ENCODE data around the gene VAMP8. TPM values are rescaled to one million over a fixed set of nuclear protein-coding genes. Genes with fewer than 3 reads are reported as not detected.

The VAMP8 gene
- total and polyA plus RNA-seq, 2 donors (not counting 1 experiment from before 2014, with no cell fraction given): 2.3 to 80.6 TPM

DNA sequence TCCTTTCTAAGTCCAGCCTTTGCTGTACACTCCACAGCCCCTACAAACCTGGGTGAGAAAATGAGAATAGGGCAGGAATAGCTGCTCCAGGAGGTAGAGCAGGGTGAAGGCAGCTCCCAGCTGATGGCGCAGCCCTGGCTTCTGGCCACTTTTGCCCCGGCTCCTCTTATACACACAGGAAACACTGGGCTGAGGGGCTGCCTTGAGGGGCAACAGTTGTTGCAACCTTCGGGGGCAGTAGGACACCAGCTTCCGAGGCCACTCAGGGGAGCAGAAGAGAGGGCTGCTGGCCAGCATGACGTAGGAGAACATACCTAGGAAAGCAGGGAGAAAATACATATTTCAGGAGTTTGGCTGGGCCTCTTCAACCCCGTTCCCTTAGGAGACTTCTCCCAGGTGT lies 24.2 kb upstream of the VAMP8 start:
- no peak overlapping the region for H3K4me3 ChIP-seq (replicated peaks in 1 of 4; ENCODE audit: control extremely low read depth in 1 of 4, insufficient read depth in 1 of 4, low read depth in 3 of 4, low read length in 4 of 4)
- no peaks in the 10 kb centered on the region for H4K20me1 ChIP-seq (ENCODE audit: control insufficient read depth, extremely low read depth, insufficient read depth, low read length)
- DNase-seq (ENCODE audit: low read depth in 2 of 2): no peak
- no peak overlapping the region for H2AFZ ChIP-seq (ENCODE audit: low read length)
- H3K4me1 ChIP-seq (ENCODE audit: control insufficient read depth, extremely low read depth, insufficient read depth, low read length): peaks cover 11% of the 10 kb centered on the region
- no peak overlapping the region for H3K27ac ChIP-seq (ENCODE audit: insufficient read depth, low read length)
- H3K79me2 ChIP-seq (ENCODE audit: control insufficient read depth, insufficient read depth, low read length): peaks cover 5% of the 10 kb centered on the region
- H3K4me2 ChIP-seq (ENCODE audit: extremely low read depth, insufficient read depth, low read length): no peak overlapping the region
- H3K36me3 ChIP-seq (ENCODE audit: control insufficient read depth, insufficient read depth, low read length): peaks cover 24% of the 10 kb centered on the region
- no peaks in the 10 kb centered on the region for H3K9me3 ChIP-seq (ENCODE audit: control insufficient read depth, insufficient read depth, low read depth, low read length)
- TF ChIP-seq EZH2 (IDR thresholded peaks at IDR 0.05; ENCODE audit: low read length, missing control alignments): no peak
- TF ChIP-seq, protein P1, sequence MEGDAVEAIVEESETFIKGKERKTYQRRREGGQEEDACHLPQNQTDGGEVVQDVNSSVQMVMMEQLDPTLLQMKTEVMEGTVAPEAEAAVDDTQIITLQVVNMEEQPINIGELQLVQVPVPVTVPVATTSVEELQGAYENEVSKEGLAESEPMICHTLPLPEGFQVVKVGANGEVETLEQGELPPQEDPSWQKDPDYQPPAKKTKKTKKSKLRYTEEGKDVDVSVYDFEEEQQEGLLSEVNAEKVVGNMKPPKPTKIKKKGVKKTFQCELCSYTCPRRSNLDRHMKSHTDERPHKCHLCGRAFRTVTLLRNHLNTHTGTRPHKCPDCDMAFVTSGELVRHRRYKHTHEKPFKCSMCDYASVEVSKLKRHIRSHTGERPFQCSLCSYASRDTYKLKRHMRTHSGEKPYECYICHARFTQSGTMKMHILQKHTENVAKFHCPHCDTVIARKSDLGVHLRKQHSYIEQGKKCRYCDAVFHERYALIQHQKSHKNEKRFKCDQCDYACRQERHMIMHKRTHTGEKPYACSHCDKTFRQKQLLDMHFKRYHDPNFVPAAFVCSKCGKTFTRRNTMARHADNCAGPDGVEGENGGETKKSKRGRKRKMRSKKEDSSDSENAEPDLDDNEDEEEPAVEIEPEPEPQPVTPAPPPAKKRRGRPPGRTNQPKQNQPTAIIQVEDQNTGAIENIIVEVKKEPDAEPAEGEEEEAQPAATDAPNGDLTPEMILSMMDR (conservative IDR thresholded peaks at IDR 0.05 in 1 of 2, IDR thresholded peaks at IDR 0.05 in 1 of 2; ENCODE audit: low read depth in 1 of 2, low read length in 2 of 2): no peak
- no peak overlapping the region for H3K9ac ChIP-seq (ENCODE audit: insufficient read depth, low read length)
- H3K27me3 ChIP-seq (ENCODE audit: control insufficient read depth, insufficient read depth, low read length): no peaks in the 10 kb centered on the region

DNA sequence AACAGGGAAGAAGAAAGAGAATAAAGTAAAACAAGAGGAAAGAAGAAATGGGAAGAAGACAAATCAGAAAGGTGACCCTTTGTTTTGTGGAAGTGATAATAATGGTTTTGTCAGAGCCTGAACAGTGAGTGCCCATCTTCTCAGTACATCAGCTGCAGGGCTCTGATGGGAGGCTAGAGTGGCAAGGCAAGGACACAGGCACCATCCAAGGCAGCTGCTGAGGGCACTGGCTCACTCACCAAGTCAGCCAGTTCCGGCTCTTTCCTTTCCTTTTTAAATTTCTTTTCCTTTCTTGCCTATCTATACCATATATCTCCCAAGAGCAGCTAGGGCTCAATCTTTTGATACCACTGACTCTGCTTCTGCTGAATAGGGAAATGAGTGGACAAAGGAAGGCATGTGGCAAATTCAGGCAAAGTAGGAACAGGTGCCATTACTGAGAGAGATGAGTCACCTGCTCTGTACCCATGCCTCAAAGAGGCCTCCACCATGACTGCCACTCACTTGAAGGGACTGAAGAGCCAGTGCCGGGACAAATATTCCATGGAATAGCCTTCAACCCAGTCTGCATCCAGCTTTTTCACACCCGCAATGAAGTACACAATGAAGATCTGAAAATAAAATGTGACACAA lies 22.3 kb upstream of the VAMP8 start:
- Histone ChIP-seq H4K20me1 (ENCODE audit: control insufficient read depth, extremely low read depth, insufficient read depth, low read length) (no peaks in the 10 kb centered on the region), H3K36me3 (ENCODE audit: control insufficient read depth, insufficient read depth, low read length) (peaks cover 28% of the 10 kb centered on the region), H2AFZ (ENCODE audit: low read length) (no peak overlapping the region), H3K4me1 (ENCODE audit: control insufficient read depth, extremely low read depth, insufficient read depth, low read length) (peaks cover 10% of the 10 kb centered on the region), H3K4me3 (replicated peaks in 1 of 4; ENCODE audit: control extremely low read depth in 1 of 4, insufficient read depth in 1 of 4, low read depth in 3 of 4, low read length in 4 of 4) (no peak overlapping the region), H3K27me3 (ENCODE audit: control insufficient read depth, insufficient read depth, low read length) (no peaks in the 10 kb centered on the region), H3K9me3 (ENCODE audit: control insufficient read depth, insufficient read depth, low read depth, low read length) (no peaks in the 10 kb centered on the region), H3K4me2 (ENCODE audit: extremely low read depth, insufficient read depth, low read length) (no peak overlapping the region), H3K79me2 (ENCODE audit: control insufficient read depth, insufficient read depth, low read length) (peaks cover 17% of the 10 kb centered on the region), H3K27ac (ENCODE audit: insufficient read depth, low read length) (no peak overlapping the region), H3K9ac (ENCODE audit: insufficient read depth, low read length) (no peak overlapping the region)
- DNase-seq (ENCODE audit: low read depth in 2 of 2): no peak
- TF ChIP-seq EZH2 (IDR thresholded peaks at IDR 0.05; ENCODE audit: low read length, missing control alignments): no peak
- TF ChIP-seq, protein P1 (conservative IDR thresholded peaks at IDR 0.05 in 1 of 2, IDR thresholded peaks at IDR 0.05 in 1 of 2; ENCODE audit: low read depth in 1 of 2, low read length in 2 of 2): no peak

DNA sequence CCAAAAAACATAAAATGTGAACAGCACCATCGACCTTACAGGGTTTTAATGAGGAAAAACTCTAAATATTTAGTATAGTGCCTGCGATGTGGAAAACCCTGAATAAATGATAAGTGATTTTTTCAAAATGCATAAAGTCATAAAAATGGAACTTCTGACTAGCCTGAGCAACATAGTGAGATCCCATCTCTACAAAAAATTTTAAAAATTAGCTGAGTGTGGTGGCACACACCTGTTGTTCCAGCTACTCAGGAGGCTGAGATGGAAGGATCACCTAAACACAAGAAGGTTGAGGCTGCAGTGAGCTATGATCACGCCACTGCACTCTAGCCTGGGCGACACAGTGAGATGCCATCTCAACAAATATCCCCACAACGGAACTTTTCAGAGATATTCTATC lies 20.3 kb upstream of the VAMP8 start:
- Histone ChIP-seq H3K36me3 (ENCODE audit: control insufficient read depth, insufficient read depth, low read length) (peaks cover 24% of the 10 kb centered on the region), H3K9ac (ENCODE audit: insufficient read depth, low read length) (no peak overlapping the region), H2AFZ (ENCODE audit: low read length) (no peak overlapping the region), H3K4me2 (ENCODE audit: extremely low read depth, insufficient read depth, low read length) (no peak overlapping the region), H3K79me2 (ENCODE audit: control insufficient read depth, insufficient read depth, low read length) (peaks cover 26% of the 10 kb centered on the region), H4K20me1 (ENCODE audit: control insufficient read depth, extremely low read depth, insufficient read depth, low read length) (no peaks in the 10 kb centered on the region), H3K27me3 (ENCODE audit: control insufficient read depth, insufficient read depth, low read length) (no peaks in the 10 kb centered on the region), H3K9me3 (ENCODE audit: control insufficient read depth, insufficient read depth, low read depth, low read length) (no peaks in the 10 kb centered on the region), H3K4me3 (replicated peaks in 1 of 4; ENCODE audit: control extremely low read depth in 1 of 4, insufficient read depth in 1 of 4, low read depth in 3 of 4, low read length in 4 of 4) (no peak overlapping the region), H3K4me1 (ENCODE audit: control insufficient read depth, extremely low read depth, insufficient read depth, low read length) (peaks cover 3% of the 10 kb centered on the region), H3K27ac (ENCODE audit: insufficient read depth, low read length) (no peak overlapping the region)
- TF ChIP-seq EZH2 (IDR thresholded peaks at IDR 0.05; ENCODE audit: low read length, missing control alignments): no peak
- TF ChIP-seq, protein P1 (conservative IDR thresholded peaks at IDR 0.05 in 1 of 2, IDR thresholded peaks at IDR 0.05 in 1 of 2; ENCODE audit: low read depth in 1 of 2, low read length in 2 of 2): no peak
- DNase-seq (ENCODE audit: low read depth in 2 of 2): no peak
